NCI-H510A treated with DMSO at 0.1 percent for 48 hours (cell line): ENCODE data around the gene SULT1B1.

Experiments
- DNase-seq: peaks from one replicate; lab custom pipeline; 2025; lab: John Stamatoyannopoulos, UW

Gene SULT1B1

DNA sequence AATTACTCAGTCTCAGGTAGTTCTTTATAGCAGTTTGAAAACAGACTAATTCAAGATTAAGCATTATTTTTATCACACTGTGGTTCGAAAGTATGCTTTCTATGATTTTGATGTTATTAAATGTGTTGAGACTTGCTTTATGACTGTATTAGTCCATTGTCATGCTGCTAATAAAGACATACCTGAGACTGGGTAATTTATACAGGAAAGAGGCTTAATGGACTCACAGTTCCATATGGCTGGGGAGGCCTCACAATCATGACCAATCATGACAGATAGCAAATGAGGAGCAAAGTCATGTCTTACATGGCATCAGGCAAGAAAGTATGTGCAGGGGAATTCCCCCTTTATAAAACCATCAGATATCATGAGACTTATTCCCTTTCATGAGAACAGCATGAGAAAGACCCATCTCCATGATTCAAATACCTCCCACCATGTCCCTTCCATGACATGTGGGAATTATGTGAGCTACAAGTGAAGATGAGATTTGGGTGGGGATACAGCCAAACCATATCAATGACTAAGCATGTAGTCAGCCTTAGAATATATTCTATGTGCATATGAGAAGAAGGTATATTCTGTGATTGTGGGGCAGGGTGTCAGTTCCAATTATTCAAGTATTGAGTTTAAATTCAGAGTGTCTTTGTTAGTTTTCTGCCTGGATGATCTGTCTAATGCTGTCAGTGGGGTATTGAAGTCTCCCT lies 62.7 kb downstream of the SULT1B1 start:
- DNase-seq: no peak

DNA sequence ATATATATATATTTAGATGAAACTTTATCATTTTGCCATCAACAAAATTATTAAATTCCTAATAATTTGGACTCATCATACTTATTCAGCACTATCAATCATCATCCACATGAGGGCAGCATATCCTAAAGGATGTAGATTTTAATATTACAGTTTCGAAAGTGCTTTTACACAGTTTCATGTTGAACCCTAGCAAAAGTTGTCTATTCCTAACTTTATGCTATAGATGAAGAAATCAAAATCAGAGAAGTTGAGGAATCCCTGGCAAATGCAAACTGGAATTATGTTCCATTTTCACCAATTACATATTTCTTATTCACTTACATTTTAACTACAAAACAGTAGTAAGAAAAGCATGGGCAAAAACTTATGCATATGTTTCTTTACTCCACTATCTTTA lies 70.8 kb downstream of the SULT1B1 start:
- DNase-seq: peak; percentile 68

DNA sequence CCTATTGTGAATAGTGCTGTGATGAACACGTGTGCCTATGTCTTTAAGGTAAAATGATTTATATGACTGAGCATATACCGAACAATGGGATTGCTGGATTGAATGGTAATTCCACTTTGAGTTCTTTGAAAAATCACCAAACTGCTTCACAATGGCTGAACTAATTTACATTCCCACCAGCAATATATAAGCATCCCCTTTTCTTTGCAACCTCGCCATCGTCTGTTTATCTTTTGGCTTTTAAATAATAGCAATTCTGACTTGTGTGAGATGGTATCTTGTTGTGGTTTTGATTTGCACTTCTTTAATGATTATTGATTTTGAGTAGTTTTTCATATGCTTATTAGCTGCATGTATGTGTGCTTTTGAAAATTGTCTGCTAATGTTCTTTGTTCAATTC lies 75.6 kb downstream of the SULT1B1 start:
- no peak for DNase-seq
